Measurements from ENCODE around the gene SURF4. TPM values are rescaled to one million over a fixed set of nuclear protein-coding genes. Genes with fewer than 3 reads are reported as not detected.

The SURF4 gene
- total RNA-seq, 2 experiments from 2014 or later = 90.7 to 94.6 TPM

DNA sequence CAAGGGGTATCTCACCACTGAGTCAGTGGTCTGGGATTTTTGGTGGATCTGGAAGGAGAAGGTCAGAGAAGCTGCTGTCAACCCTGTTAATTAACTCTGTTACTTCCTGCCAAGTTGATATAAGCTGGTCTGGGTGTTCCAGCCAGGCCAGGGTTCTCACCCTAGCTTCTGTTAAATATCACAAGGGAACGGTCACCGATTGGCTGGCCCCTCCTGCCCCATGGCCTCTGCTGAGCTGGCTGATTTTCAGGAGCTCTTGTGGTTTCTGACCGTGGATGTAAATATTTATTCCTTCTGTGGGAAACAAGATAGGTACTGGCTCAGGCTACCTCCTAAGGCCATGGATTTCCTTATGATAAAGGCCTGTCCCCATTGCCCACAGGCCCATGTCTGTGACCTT, 47.4 kb upstream of the SURF4 start:
- TF ChIP-seq, protein P1, sequence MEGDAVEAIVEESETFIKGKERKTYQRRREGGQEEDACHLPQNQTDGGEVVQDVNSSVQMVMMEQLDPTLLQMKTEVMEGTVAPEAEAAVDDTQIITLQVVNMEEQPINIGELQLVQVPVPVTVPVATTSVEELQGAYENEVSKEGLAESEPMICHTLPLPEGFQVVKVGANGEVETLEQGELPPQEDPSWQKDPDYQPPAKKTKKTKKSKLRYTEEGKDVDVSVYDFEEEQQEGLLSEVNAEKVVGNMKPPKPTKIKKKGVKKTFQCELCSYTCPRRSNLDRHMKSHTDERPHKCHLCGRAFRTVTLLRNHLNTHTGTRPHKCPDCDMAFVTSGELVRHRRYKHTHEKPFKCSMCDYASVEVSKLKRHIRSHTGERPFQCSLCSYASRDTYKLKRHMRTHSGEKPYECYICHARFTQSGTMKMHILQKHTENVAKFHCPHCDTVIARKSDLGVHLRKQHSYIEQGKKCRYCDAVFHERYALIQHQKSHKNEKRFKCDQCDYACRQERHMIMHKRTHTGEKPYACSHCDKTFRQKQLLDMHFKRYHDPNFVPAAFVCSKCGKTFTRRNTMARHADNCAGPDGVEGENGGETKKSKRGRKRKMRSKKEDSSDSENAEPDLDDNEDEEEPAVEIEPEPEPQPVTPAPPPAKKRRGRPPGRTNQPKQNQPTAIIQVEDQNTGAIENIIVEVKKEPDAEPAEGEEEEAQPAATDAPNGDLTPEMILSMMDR (IDR thresholded peaks at IDR 0.05) = no peak
- CTCF ChIA-PET = no interaction called here

DNA sequence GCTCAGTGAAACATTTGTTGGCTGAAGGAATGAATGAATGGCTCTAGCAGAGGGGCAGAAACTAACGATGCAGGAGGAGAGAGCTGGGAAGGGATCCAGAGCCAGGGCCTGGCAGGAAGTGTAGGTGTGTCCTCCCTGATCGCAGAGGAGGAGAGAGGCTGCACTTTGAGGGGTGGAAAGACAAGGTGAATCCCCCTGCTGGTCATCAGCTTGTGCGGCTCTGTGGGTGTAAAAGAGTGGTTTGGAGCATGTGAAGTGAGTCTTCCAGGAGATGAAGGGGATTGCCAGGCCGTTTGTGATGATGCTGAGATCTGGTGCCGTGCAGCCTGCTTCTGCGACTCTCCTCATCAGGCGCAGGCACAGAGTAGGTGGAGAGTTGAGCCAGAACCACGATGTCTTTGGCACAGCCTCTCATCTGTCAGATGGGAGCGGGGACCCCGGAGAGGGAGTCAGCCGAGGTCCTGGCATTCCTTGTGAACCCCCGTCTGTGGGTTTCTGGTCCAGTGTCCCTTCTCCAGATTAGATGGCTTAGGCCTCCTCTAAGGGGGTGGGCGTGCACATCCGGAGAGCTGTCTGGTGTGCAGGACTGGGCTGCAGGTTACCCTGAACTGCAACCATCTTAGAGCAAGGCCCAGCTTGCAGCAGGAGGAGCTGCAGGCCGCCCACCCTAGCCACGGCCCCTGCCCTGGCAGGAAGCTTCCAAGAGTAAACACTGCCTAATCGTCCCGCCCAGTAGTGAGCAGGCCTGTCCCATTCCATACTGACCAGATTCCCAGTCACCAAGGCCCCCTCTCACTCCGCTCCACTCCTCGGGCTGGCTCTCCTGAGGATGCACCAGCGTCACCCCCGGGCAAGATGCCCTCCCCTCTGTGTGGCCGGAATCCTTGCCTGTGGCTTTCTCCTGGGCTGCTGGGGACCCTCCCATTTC, 46.0 kb upstream of the SURF4 start, which contains the start of gene ADAMTS13:
Gene ADAMTS13, plus strand, starts transcription at position 753 of the 928 bp plus-strand sequence. Its CDS starts 77 bp downstream, at position 830.
- DNase-seq = peak in 3 of 14 experiments; percentile 5 to 67 (median 51)
- TF ChIP-seq, protein P1 (IDR thresholded peaks at IDR 0.05) = no peak
- Histone ChIP-seq H3K9me3 (ENCODE audit: control insufficient read depth in 1 of 2, insufficient read depth in 1 of 2, low read length in 2 of 2) (peaks cover 0 to 11% of the 10 kb centered on the region in 2 experiments), H3K36me3 (ENCODE audit: insufficient read depth, low read length) (peaks cover under 1% of the 10 kb centered on the region), H3K4me3 (ENCODE audit: low read length) (no peak within 1 kb of the TSS), H3K27ac (ENCODE audit: low read depth in 1 of 2, low read length in 2 of 2) (no peak within 1 kb of the TSS), H3K4me1 (ENCODE audit: insufficient read depth, low read length) (peaks cover 17% of the 10 kb centered on the region), H3K27me3 (ENCODE audit: control insufficient read depth in 1 of 2, insufficient read depth in 2 of 2, low read length in 2 of 2) (peaks cover 13 to 14% of the 10 kb centered on the region in 2 experiments)
- no peak for ATAC-seq (ENCODE audit: poor library complexity)
- Mint-ChIP-seq H3K27me3 (peaks cover 13% of the 10 kb centered on the region), H3K9me3 (no peaks in the 10 kb centered on the region), H3K27ac (no peak within 1 kb of the TSS), H3K4me3 (no peak within 1 kb of the TSS), H3K36me3 (ENCODE audit: low read depth) (peaks cover 10% of the 10 kb centered on the region), H3K4me1 (ENCODE audit: low read depth) (peaks cover 15% of the 10 kb centered on the region)
- ChIA-PET CTCF (no interaction called here), POLR2A (interaction anchor here (0.6 kb wide), 1 partner anchor 450 kb away, joined by 3 read pairs; no protein-coding TSS in a partner anchor)
- intact Hi-C loops (cut with DNase I, micrococcal nuclease) = no loop called here

More for the DNA sequence above, 47.4 kb upstream of the SURF4 start:
- POLR2A ChIA-PET = no interaction called here
- Mint-ChIP-seq H3K36me3 (ENCODE audit: low read depth) (no peaks in the 10 kb centered on the region), H3K9me3 (no peaks in the 10 kb centered on the region), H3K4me3 (no peak overlapping the region), H3K27me3 (peaks cover 27% of the 10 kb centered on the region), H3K27ac (no peak overlapping the region), H3K4me1 (ENCODE audit: low read depth) (peaks cover 15% of the 10 kb centered on the region)
- no peak overlapping the region for H3K4me3 ChIP-seq (ENCODE audit: low read length)
- peaks cover 19 to 23% of the 10 kb centered on the region in 2 experiments for H3K27me3 ChIP-seq (ENCODE audit: control insufficient read depth in 1 of 2, insufficient read depth in 2 of 2, low read length in 2 of 2)
- intact Hi-C loops (cut with DNase I, micrococcal nuclease) = no loop called here
- DNase-seq (no peak), ATAC-seq (ENCODE audit: poor library complexity) (no peak)
- no peaks in the 10 kb centered on the region for H3K36me3 ChIP-seq (ENCODE audit: insufficient read depth, low read length)
- H3K27ac ChIP-seq (ENCODE audit: low read depth in 1 of 2, low read length in 2 of 2) = no peak overlapping the region
- H3K9me3 ChIP-seq (ENCODE audit: control insufficient read depth in 1 of 2, insufficient read depth in 1 of 2, low read length in 2 of 2) = peaks cover 0 to 14% of the 10 kb centered on the region in 2 experiments
- peaks cover 13% of the 10 kb centered on the region for H3K4me1 ChIP-seq (ENCODE audit: insufficient read depth, low read length)

DNA sequence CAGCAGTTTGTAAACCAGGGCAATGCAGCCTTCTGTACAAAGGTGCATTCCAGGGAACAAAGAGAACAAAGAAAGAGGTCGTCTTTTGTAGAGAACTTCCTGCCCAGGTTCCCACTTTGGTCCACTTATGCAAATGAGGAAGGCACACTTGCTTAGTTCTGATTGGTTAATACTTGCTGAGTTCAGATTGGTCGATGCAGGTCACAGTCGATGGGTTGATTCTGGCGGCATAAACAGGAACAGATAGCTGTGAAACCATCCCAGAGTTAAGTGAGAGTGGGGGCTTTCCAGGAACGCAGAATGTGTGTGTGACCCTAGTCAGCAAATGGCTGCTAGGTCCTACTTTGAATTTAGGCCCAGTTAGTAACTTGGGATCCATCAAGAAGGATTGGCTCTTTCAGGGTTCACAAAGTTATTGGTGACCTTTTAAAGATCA, 44.5 kb upstream of the SURF4 start:
- Histone ChIP-seq H3K4me1 (ENCODE audit: insufficient read depth, low read length) (peaks cover 32% of the 10 kb centered on the region), H3K27me3 (ENCODE audit: control insufficient read depth in 1 of 2, insufficient read depth in 2 of 2, low read length in 2 of 2) (peaks cover 2 to 6% of the 10 kb centered on the region in 2 experiments), H3K36me3 (ENCODE audit: insufficient read depth, low read length) (peaks cover 4% of the 10 kb centered on the region), H3K27ac (ENCODE audit: low read depth in 1 of 2, low read length in 2 of 2) (no peak overlapping the region), H3K4me3 (ENCODE audit: low read length) (no peak overlapping the region), H3K9me3 (ENCODE audit: control insufficient read depth in 1 of 2, insufficient read depth in 1 of 2, low read length in 2 of 2) (peaks cover 0 to 5% of the 10 kb centered on the region in 2 experiments)
- ChIA-PET CTCF (no interaction called here), POLR2A (no interaction called here)
- intact Hi-C loops (cut with DNase I, micrococcal nuclease) = no loop called here
- peak overlapping the region; percentile 6 for H3K4me3 Mint-ChIP-seq
- no peak for ATAC-seq (ENCODE audit: poor library complexity)
- TF ChIP-seq, protein P1 (IDR thresholded peaks at IDR 0.05) = no peak
- H3K36me3 Mint-ChIP-seq (ENCODE audit: low read depth) = peaks cover 22% of the 10 kb centered on the region
- peak overlapping the region; percentile 12 for H3K27ac Mint-ChIP-seq
- H3K27me3 Mint-ChIP-seq = peaks cover 7% of the 10 kb centered on the region
- peak in 3 of 14 experiments; percentile 15 to 69 (median 58) for DNase-seq
- peaks cover 29% of the 10 kb centered on the region for H3K4me1 Mint-ChIP-seq (ENCODE audit: low read depth)
- H3K9me3 Mint-ChIP-seq = no peaks in the 10 kb centered on the region
